K562 (cell line): ENCODE measurements around the gene CDK4. TPM values are rescaled to one million over a fixed set of nuclear protein-coding genes. Genes with fewer than 3 reads are reported as not detected.

ENCODE experiments used
- ATAC-seq: fragments of 200-7000 bp; cut with Tn5 transposase; 3 replicates; pipeline ENCODE4 v1.9.1; 2020; ENCODE audit warnings: moderate library complexity
- BruUV-seq: library from RNA; stranded (reverse); fragments of 400-500 nt; replicated peaks from 2 replicates; lab custom pipeline; 2021; lab: Mats Ljungman, UMichigan
- CTCF ChIA-PET: fragments of 300-600 bp; formaldehyde crosslinking; extraction: SDS; loops from one replicate; lab custom pipeline; 2021; ENCODE audit warnings: low intra/inter-chr PET ratio; lab: Yijun Ruan, JAX
- POLR2A ChIA-PET: fragments of 300-600, 350-650 bp; sonication (Branson Sonifier 250); formaldehyde crosslinking; extraction: SDS; loops from one replicate; lab custom pipeline; 2021; ENCODE audit warnings: antibody characterized with exemption, inconsistent platforms; lab: Yijun Ruan, JAX
- DNase-seq, 4 experiments: peaks; one replicate each; pipeline versions ENCODE4 v3.0.0 to v3.0.0-alpha.2; 2011 to 2018; ENCODE audit warnings: low spot score in 3 of 4, mixed read lengths in 3 of 4; ENCODE audit errors: extremely low read depth in 1 of 4
- FAIRE-seq: peaks from 2 replicates; lab custom pipeline; 2011; peaks lifted over from hg19 to GRCh38; lab: Jason Lieb, UNC
- H2AFZ ChIP-seq: 2 replicates; pipeline ENCODE4 v1.6.0; 2011; ENCODE audit warnings: low read depth, low read length, control low read depth, inconsistent platforms
- H3K27ac ChIP-seq: fragments of 200-600 bp; 3 replicates; pipeline ENCODE4 v1.8.0; 2011; ENCODE audit warnings: low read depth, mild to moderate bottlenecking, control low read depth, inconsistent platforms, low read length, moderate library complexity, mixed read lengths; ENCODE audit errors: extremely low read depth
- H3K27me3 ChIP-seq, 2 experiments: fragments of 300-600 bp in 1 of 2; 2 replicates in 1 of 2; 3 replicates in 1 of 2; pipeline versions ENCODE4 v1.6.0 to v1.8.0; 2011; ENCODE audit warnings: inconsistent platforms in 2 of 2, low read length in 2 of 2, mild to moderate bottlenecking in 1 of 2, mixed read lengths in 1 of 2, moderate library complexity in 1 of 2; ENCODE audit not compliant: control insufficient read depth in 2 of 2, insufficient read depth in 2 of 2
- H3K36me3 ChIP-seq: fragments of 300-600 bp; 3 replicates; pipeline ENCODE4 v1.8.0; 2011; ENCODE audit warnings: mild to moderate bottlenecking, low read length, inconsistent platforms; ENCODE audit not compliant: control insufficient read depth, insufficient read depth
- H3K4me1 ChIP-seq, 2 experiments: fragments of 200-600 bp in 1 of 2; replicated peaks in 1 of 2; 2 replicates in 1 of 2; 3 replicates in 1 of 2; pipeline versions ENCODE4 v1.5.1 to v1.8.0; 2011; ENCODE audit warnings: inconsistent platforms in 2 of 2, low read length in 2 of 2, mild to moderate bottlenecking in 1 of 2, mixed read lengths in 1 of 2, moderate library complexity in 1 of 2; ENCODE audit not compliant: control insufficient read depth in 2 of 2, insufficient read depth in 2 of 2
- H3K4me2 ChIP-seq: 2 replicates; pipeline ENCODE4 v1.6.1; 2011; ENCODE audit warnings: low read length, control low read depth, inconsistent platforms, mixed read lengths; ENCODE audit not compliant: insufficient read depth
- H3K4me3 ChIP-seq: fragments of 200-600 bp; sonication (generic), shearing (Covaris generic); 2 replicates; pipeline ENCODE4 v1.5.1; 2016; ENCODE audit warnings: control low read depth, inconsistent platforms
- H3K79me2 ChIP-seq: fragments of 200-600 bp; 3 replicates; pipeline ENCODE4 v1.8.0; 2011; ENCODE audit warnings: low read length, inconsistent platforms; ENCODE audit not compliant: control insufficient read depth, insufficient read depth
- H3K9ac ChIP-seq, 2 experiments: 2 replicates each; pipeline versions ENCODE4 v1.6.0 to v1.6.1; 2011; ENCODE audit warnings: low read depth in 2 of 2, low read length in 2 of 2, control low read depth in 1 of 2, inconsistent platforms in 1 of 2, mild to moderate bottlenecking in 1 of 2, mixed read lengths in 1 of 2; ENCODE audit not compliant: insufficient read depth in 1 of 2
- H3K9me1 ChIP-seq: one replicate; pipeline ENCODE4 v1.6.0; 2011; ENCODE audit warnings: inconsistent platforms, mild to moderate bottlenecking, low read length, moderate library complexity; ENCODE audit not compliant: control insufficient read depth, insufficient read depth
- H3K9me3 ChIP-seq: replicated peaks from 2 replicates; pipeline ENCODE4 v1.5.1; 2011; ENCODE audit warnings: low read depth, low read length, inconsistent platforms; ENCODE audit not compliant: control insufficient read depth, insufficient read depth
- H4K20me1 ChIP-seq: replicated peaks from 2 replicates; pipeline ENCODE4 v1.6.1; 2011; ENCODE audit warnings: low read length, inconsistent platforms, mixed read lengths; ENCODE audit not compliant: control insufficient read depth, insufficient read depth
- ATF4 ChIP-seq: fragments of 450-650 bp; formaldehyde crosslinking; IDR thresholded peaks from 2 replicates; pipeline ENCODE4 v1.4.0; 2022; ENCODE audit warnings: mild to moderate bottlenecking, moderate library complexity
- CEBPG ChIP-seq, 3 experiments: fragments of 200-800 bp in 1 of 3; sonication (Bioruptor generic) in 1 of 3; sonication (generic) in 1 of 3; formaldehyde crosslinking in 1 of 3; IDR thresholded peaks in 2 of 3; conservative IDR thresholded peaks in 1 of 3; 2 replicates each; pipeline versions ENCODE4 v1.6.1 to v1.8.0; 2016 to 2022; ENCODE audit warnings: missing compliant biosample characterization in 2 of 3, missing genetic modification characterization in 2 of 3, mild to moderate bottlenecking in 1 of 3, missing genetic modification reagents in 1 of 3
- CHD1 ChIP-seq: fragments of 200-600 bp; sonication (generic); IDR thresholded peaks from one replicate; pipeline ENCODE4 v1.6.1; 2012; ENCODE audit warnings: mild to moderate bottlenecking, moderate library complexity, low read length, inconsistent platforms
- ETS2 ChIP-seq: IDR thresholded peaks from 2 replicates; pipeline ENCODE4 v1.6.1; 2016; ENCODE audit warnings: borderline replicate concordance, missing genetic modification characterization, mild to moderate bottlenecking, moderate library complexity, missing compliant biosample characterization; ENCODE audit not compliant: poor library complexity, severe bottlenecking
- KAT2B ChIP-seq: IDR thresholded peaks from one replicate; pipeline ENCODE4 v1.6.1; 2012; ENCODE audit warnings: low read depth, mild to moderate bottlenecking, control low read depth, inconsistent platforms, low read length, moderate library complexity
- MEF2D ChIP-seq: conservative IDR thresholded peaks from 2 replicates; pipeline ENCODE4 v1.6.1; 2016; ENCODE audit warnings: low read depth, missing genetic modification characterization, missing compliant biosample characterization
- MITF ChIP-seq: IDR thresholded peaks from 2 replicates; pipeline ENCODE4 v1.6.1; 2014; ENCODE audit warnings: antibody characterized with exemption
- ZNF224 ChIP-seq: sonication (generic); formaldehyde crosslinking; IDR thresholded peaks from 2 replicates; pipeline ENCODE4 v1.8.0; 2022; ENCODE audit warnings: mild to moderate bottlenecking, missing genetic modification reagents
- WGBS: fragments of 100-300 bp; shearing (Covaris generic); methylation state at CpG from one replicate; pipeline ENCODE4 v1.1.6; 2016; ENCODE audit warnings: low coverage, mixed read lengths; ENCODE audit not compliant: insufficient coverage; ENCODE audit errors: missing lambda C conversion rate; 5-methylcytosine and 5-hydroxymethylcytosine counted together
- in situ Hi-C: fragments of 300-500 bp; cut with MboI; formaldehyde crosslinking; loops from 4 replicates; pipeline ENCODE4 v1.15.0; 2018; ENCODE audit warnings: inconsistent platforms, mixed read lengths
- intact Hi-C: fragments of 100-400 bp; cut with micrococcal nuclease; formaldehyde crosslinking; loops from 2 replicates; pipeline ENCODE4 v1.14.2; 2022
- polyA plus RNA-seq, 8 experiments: library from polyadenylated mRNA; depleted of rRNA in 4 of 8; stranded (reverse) in 5 of 8; unstranded in 3 of 8; fragments of >200 nt; fragmentation: Nextera tagmentation in 2 of 8; fragmentation: Illumina TruSeq in 1 of 8; extraction: Ambion mirVana in 2 of 8; extraction: Trizol in 1 of 8; gene quantifications; 2 replicates each; pipeline versions ENCODE4 v1.2.1 to v1.2.3, GENCODE V29; 2011 to 2014; ENCODE audit warnings: inconsistent platforms in 1 of 8, missing spikeins in 1 of 8
- total RNA-seq, 7 experiments: library from RNA; depleted of rRNA in 6 of 7; stranded (reverse); fragments of >200 nt in 6 of 7; fragmentation: Illumina TruSeq in 2 of 7; extraction: Trizol in 2 of 7; gene quantifications; 2 replicates each; pipeline versions ENCODE4 v1.2.1 to v1.2.3, GENCODE V29; 2011 to 2021; ENCODE audit warnings: low replicate concordance in 1 of 7

CDK4 gene
- total and polyA plus RNA-seq, 9 of the 15 experiments (the other 6 are each of a cell fraction or from before 2014, with no cell fraction given), result 37.8 to 436 (median 238) TPM

DNA sequence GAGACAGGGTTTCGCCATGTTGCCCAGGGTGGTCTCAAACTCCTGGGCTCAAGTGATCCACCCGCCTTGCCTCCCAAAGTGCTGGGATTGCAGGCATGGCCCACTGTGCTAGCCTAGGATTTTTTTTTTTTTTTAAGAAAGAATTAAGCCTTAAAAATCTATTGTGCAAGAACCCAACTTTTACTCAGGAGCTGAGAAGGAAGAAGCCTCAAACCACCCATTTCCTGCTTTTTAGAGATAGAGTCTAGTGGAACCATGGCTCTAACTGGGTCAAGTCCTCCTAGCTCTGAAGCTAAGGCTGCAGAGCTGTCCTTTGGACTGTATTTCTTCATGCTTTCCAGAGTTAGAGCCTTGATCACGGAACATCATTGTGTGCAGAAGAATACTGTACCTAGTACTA lies 29.1 kb upstream of the CDK4 start:
- in situ Hi-C loops, result no loop called here
- FAIRE-seq (no peak), DNase-seq (no peak), ATAC-seq (no peak)
- POLR2A ChIA-PET, result interaction anchor here (0.6 to 1.6 kb wide), 6 partner anchors 9 to 322 kb away, joined by 3 to 9 read pairs (median 3); partner anchors contain the start of genes EEF1AKMT3 and METTL1
- H3K4me2 ChIP-seq, result no peak overlapping the region
- BruUV-seq, result no TSS peak
- no peaks in the 10 kb centered on the region for H3K9me3 ChIP-seq
- peak overlapping the region; percentile 2; the same call in 1 of the 3 replicates for H3K27ac ChIP-seq
- H3K36me3 ChIP-seq, result peaks cover 32% of the 10 kb centered on the region
- H3K4me3 ChIP-seq, result no peak overlapping the region
- peaks cover 8 to 12% of the 10 kb centered on the region in 2 experiments; a peak in 4 of 5 replicates for H3K4me1 ChIP-seq
- no peaks in the 10 kb centered on the region for H3K27me3 ChIP-seq
- H2AFZ ChIP-seq, result no peak overlapping the region
- H3K9me1 ChIP-seq, result no peaks in the 10 kb centered on the region
- no peak overlapping the region for H3K9ac ChIP-seq
- CTCF ChIA-PET, result interaction anchor here (0.5 to 0.9 kb wide), 2 partner anchors 10 to 198 kb away, joined by 3 to 4 read pairs; partner anchors contain the start of gene METTL1
- intact Hi-C loops, result no loop called here
- TF ChIP-seq ETS2 (no peak), CEBPG (CRISPR knock-in tag; IDR thresholded peaks at IDR 0.05) (no peak), CEBPG (tag; conservative IDR thresholded peaks at IDR 0.05 in 1 of 2, IDR thresholded peaks at IDR 0.05 in 1 of 2) (0 out of 4 replicates have a peak, but pooled peaks of 1 of the 2 experiments have one; percentile 24)
- no peaks in the 10 kb centered on the region for H4K20me1 ChIP-seq
- H3K79me2 ChIP-seq, result peaks cover 26% of the 10 kb centered on the region
- 87% methylated on average over 3 of the region's 3 CpGs for WGBS

DNA sequence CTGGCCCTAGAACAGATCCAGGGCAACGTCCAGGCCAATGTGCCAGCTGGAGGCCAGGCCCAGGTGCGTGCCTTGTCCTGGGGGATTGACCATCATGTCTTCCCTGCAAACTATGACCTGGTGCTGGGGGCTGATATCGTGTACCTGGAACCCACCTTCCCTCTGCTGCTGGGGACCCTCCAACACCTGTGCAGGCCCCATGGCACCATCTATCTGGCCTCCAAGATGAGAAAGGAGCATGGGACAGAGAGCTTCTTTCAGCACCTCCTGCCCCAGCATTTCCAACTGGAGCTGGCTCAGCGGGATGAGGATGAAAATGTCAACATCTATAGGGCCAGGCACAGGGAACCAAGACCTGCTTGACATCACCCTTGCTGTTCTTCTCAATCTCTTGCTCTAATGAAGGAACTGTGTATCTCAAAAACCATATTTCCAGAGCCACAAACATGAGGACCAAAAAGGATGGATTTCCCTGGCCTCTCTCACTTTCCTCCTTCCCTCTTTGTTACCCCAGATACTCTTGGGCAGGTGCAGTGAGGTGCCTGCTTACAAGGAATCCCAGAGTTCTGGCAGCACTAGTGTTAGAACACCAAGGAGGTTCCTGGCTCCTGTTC lies 28.3 kb upstream of the CDK4 start:
- CTCF ChIA-PET, result interaction anchor here (0.9 kb wide), 1 partner anchor 9 kb away, joined by 3 read pairs; the partner anchor contains the start of gene METTL1
- no peaks in the 10 kb centered on the region for H3K9me1 ChIP-seq

More for the DNA sequence above, 28.3 kb upstream of the CDK4 start:
- in situ Hi-C loops, result no loop called here
- peaks cover 22% of the 10 kb centered on the region for H3K79me2 ChIP-seq
- WGBS, result 80% methylated on average over 4 of the region's 4 CpGs
- FAIRE-seq, result no peak
- H3K27ac ChIP-seq, result no peak overlapping the region; the same call in 2 of the 3 replicates
- no peaks in the 10 kb centered on the region for H3K27me3 ChIP-seq
- peak overlapping the region in 1 of 2 experiments; percentile 48; a peak in 1 of 4 replicates for H3K9ac ChIP-seq
- no peak for ATAC-seq
- intact Hi-C loops, result no loop called here
- TF ChIP-seq KAT2B (no peak), ZNF224 (CRISPR knock-in tag) (no peak), MEF2D (no peak), ATF4 (CRISPR knock-in tag) (no peak), MITF (no peak), CHD1 (no peak)
- H3K4me2 ChIP-seq, result no peak overlapping the region
- no peaks in the 10 kb centered on the region for H4K20me1 ChIP-seq
- BruUV-seq, result no TSS peak
- no peak overlapping the region for H2AFZ ChIP-seq
- no peaks in the 10 kb centered on the region for H3K9me3 ChIP-seq
- DNase-seq, result no peak
- H3K4me1 ChIP-seq, result peaks cover 8 to 12% of the 10 kb centered on the region in 2 experiments; a peak in 4 of 5 replicates
- POLR2A ChIA-PET, result interaction anchor here (1.3 to 1.6 kb wide), 3 partner anchors 13 to 137 kb away, joined by 3 to 4 read pairs (median 4); no protein-coding TSS in a partner anchor
- H3K4me3 ChIP-seq, result no peak overlapping the region
- peaks cover 32% of the 10 kb centered on the region for H3K36me3 ChIP-seq
